Measurements from ENCODE around the gene TMTC2.

- TF ChIP-seq EP300 (conservative IDR thresholded peaks at IDR 0.05; ENCODE audit: poor library complexity, severe bottlenecking) (no peak), CTCF (IDR thresholded peaks at IDR 0.05; ENCODE audit: poor library complexity, severe bottlenecking) (no peak), RAD21 (conservative IDR thresholded peaks at IDR 0.05) (no peak), SMC3 (conservative IDR thresholded peaks at IDR 0.05; ENCODE audit: poor library complexity) (no peak), TAF1 (IDR thresholded peaks at IDR 0.05; ENCODE audit: low read depth) (no peak), POLR2AphosphoS5 (IDR thresholded peaks at IDR 0.05) (no peak)
- TF ChIP-seq, protein P1, sequence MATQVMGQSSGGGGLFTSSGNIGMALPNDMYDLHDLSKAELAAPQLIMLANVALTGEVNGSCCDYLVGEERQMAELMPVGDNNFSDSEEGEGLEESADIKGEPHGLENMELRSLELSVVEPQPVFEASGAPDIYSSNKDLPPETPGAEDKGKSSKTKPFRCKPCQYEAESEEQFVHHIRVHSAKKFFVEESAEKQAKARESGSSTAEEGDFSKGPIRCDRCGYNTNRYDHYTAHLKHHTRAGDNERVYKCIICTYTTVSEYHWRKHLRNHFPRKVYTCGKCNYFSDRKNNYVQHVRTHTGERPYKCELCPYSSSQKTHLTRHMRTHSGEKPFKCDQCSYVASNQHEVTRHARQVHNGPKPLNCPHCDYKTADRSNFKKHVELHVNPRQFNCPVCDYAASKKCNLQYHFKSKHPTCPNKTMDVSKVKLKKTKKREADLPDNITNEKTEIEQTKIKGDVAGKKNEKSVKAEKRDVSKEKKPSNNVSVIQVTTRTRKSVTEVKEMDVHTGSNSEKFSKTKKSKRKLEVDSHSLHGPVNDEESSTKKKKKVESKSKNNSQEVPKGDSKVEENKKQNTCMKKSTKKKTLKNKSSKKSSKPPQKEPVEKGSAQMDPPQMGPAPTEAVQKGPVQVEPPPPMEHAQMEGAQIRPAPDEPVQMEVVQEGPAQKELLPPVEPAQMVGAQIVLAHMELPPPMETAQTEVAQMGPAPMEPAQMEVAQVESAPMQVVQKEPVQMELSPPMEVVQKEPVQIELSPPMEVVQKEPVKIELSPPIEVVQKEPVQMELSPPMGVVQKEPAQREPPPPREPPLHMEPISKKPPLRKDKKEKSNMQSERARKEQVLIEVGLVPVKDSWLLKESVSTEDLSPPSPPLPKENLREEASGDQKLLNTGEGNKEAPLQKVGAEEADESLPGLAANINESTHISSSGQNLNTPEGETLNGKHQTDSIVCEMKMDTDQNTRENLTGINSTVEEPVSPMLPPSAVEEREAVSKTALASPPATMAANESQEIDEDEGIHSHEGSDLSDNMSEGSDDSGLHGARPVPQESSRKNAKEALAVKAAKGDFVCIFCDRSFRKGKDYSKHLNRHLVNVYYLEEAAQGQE (IDR thresholded peaks at IDR 0.05; ENCODE audit: borderline replicate concordance): no peak
These were observed 162.1 kb downstream of the TMTC2 start for GRCh38 chr12:82848845-82849244.
